CD14-positive monocyte (primary cell): ENCODE measurements around the gene DERL3. TPM values are rescaled to one million over a fixed set of nuclear protein-coding genes. Genes with fewer than 3 reads are reported as not detected.

Experiments used
- DNase-seq, 3 donors: peaks; one replicate each; pipeline ENCODE4 v3.0.0-alpha.2; 2011 to 2022
- H2AFZ ChIP-seq: 2 replicates; pipeline ENCODE4 v1.6.0; 2012; ENCODE audit warnings: mild to moderate bottlenecking, low read depth, low read length, inconsistent platforms; ENCODE audit not compliant: insufficient read depth, poor library complexity, severe bottlenecking
- H3K27ac ChIP-seq, 2 donors: 1 replicate in 1 of 2; 2 replicates in 1 of 2; pipeline ENCODE4 v1.5.1; 2012 to 2013; ENCODE audit warnings: low read length in 2 of 2, control low read depth in 1 of 2, inconsistent platforms in 1 of 2, low read depth in 1 of 2, mild to moderate bottlenecking in 1 of 2
- H3K27me3 ChIP-seq, 2 donors: one replicate each; pipeline versions ENCODE4 v1.6.0 to v1.6.1; 2011 to 2013; ENCODE audit warnings: low read length in 2 of 2; ENCODE audit not compliant: control insufficient read depth in 2 of 2, insufficient read depth in 2 of 2
- H3K36me3 ChIP-seq, 2 donors: replicated peaks in 1 of 2; 1 replicate in 1 of 2; 2 replicates in 1 of 2; pipeline versions ENCODE4 v1.5.1 to v1.6.1; 2012 to 2013; ENCODE audit warnings: low read length in 2 of 2, control low read depth in 1 of 2, inconsistent platforms in 1 of 2, mild to moderate bottlenecking in 1 of 2; ENCODE audit not compliant: insufficient read depth in 2 of 2, control insufficient read depth in 1 of 2
- H3K4me1 ChIP-seq, 2 donors: 1 replicate in 1 of 2; 2 replicates in 1 of 2; pipeline versions ENCODE4 v1.5.1 to v1.6.1; 2012 to 2013; ENCODE audit warnings: low read length in 2 of 2, control low read depth in 1 of 2, inconsistent platforms in 1 of 2, mild to moderate bottlenecking in 1 of 2, moderate library complexity in 1 of 2; ENCODE audit not compliant: insufficient read depth in 2 of 2, control insufficient read depth in 1 of 2
- H3K4me2 ChIP-seq: replicated peaks from 2 replicates; pipeline ENCODE3; 2012; ENCODE audit warnings: low read length, moderate library complexity, mild to moderate bottlenecking; ENCODE audit not compliant: poor library complexity, severe bottlenecking; ENCODE audit errors: extremely low read depth
- H3K4me3 ChIP-seq, 3 experiments: fragments of 200-600 bp in 1 of 3; sonication (generic) in 1 of 3; replicated peaks in 1 of 3; 1 replicate in 2 of 3; 2 replicates in 1 of 3; pipeline ENCODE4 v1.5.1; 2011 to 2013; ENCODE audit warnings: low read length in 3 of 3, mild to moderate bottlenecking in 3 of 3, control low read depth in 2 of 3, low read depth in 2 of 3, inconsistent platforms in 1 of 3, moderate library complexity in 1 of 3
- H3K79me2 ChIP-seq: 2 replicates; pipeline ENCODE4 v1.6.0; 2012; ENCODE audit warnings: mild to moderate bottlenecking, control low read depth, inconsistent platforms, low read length, moderate library complexity; ENCODE audit not compliant: insufficient read depth
- H3K9ac ChIP-seq: 2 replicates; pipeline ENCODE4 v1.6.0; 2017; ENCODE audit warnings: low read length, mild to moderate bottlenecking; ENCODE audit not compliant: insufficient read depth, poor library complexity, severe bottlenecking
- H3K9me3 ChIP-seq, 2 donors: replicated peaks in 1 of 2; 1 replicate in 1 of 2; 2 replicates in 1 of 2; pipeline versions ENCODE4 v1.5.1 to v1.6.1; 2012 to 2013; ENCODE audit warnings: low read length in 2 of 2, control low read depth in 1 of 2; ENCODE audit not compliant: control insufficient read depth in 1 of 2, insufficient read depth in 1 of 2
- H4K20me1 ChIP-seq: 2 replicates; pipeline ENCODE4 v1.6.0; 2012; ENCODE audit warnings: mild to moderate bottlenecking, low read length, control low read depth, moderate library complexity; ENCODE audit not compliant: insufficient read depth
- H3K27ac Mint-ChIP-seq, 7 donors: one replicate each; pipeline ENCODE4 v1.8.0; 2020; ENCODE audit warnings: mild to moderate bottlenecking in 7 of 7, mixed read lengths in 7 of 7, moderate library complexity in 6 of 7, inconsistent platforms in 2 of 7
- H3K27me3 Mint-ChIP-seq, 3 donors: one replicate each; pipeline ENCODE4 v1.8.0; 2021 to 2022; ENCODE audit warnings: low read depth in 3 of 3, mild to moderate bottlenecking in 3 of 3, mixed read lengths in 3 of 3, moderate library complexity in 3 of 3, inconsistent platforms in 1 of 3
- H3K36me3 Mint-ChIP-seq, 2 donors: one replicate each; pipeline ENCODE4 v1.8.0; 2020; ENCODE audit warnings: mixed read lengths in 2 of 2, inconsistent platforms in 1 of 2, mild to moderate bottlenecking in 1 of 2
- H3K4me1 Mint-ChIP-seq: one replicate; pipeline ENCODE4 v1.8.0; 2020; ENCODE audit warnings: mild to moderate bottlenecking, mixed read lengths
- H3K4me3 Mint-ChIP-seq, 2 donors: one replicate each; pipeline ENCODE4 v1.8.0; 2020; ENCODE audit warnings: mild to moderate bottlenecking in 2 of 2, mixed read lengths in 2 of 2, moderate library complexity in 1 of 2
- H3K9me3 Mint-ChIP-seq, 7 donors: one replicate each; pipeline ENCODE4 v1.8.0; 2020 to 2022; ENCODE audit warnings: mixed read lengths in 7 of 7, mild to moderate bottlenecking in 6 of 7, moderate library complexity in 6 of 7, inconsistent platforms in 2 of 7
- CTCF ChIP-seq: fragments of 200-600 bp; IDR thresholded peaks from one replicate; pipeline ENCODE4 v1.8.0; 2022; ENCODE audit warnings: antibody characterized with exemption, mild to moderate bottlenecking
- WGBS: methylation state at CpG from one replicate; pipeline ENCODE4 v1.1.5; 2013; ENCODE audit warnings: missing lambda C conversion rate; ENCODE audit not compliant: insufficient coverage; 5-methylcytosine and 5-hydroxymethylcytosine counted together
- intact Hi-C, 2 donors: fragments of 100-400 bp; cut with micrococcal nuclease; formaldehyde crosslinking; loops; one replicate each; pipeline versions ENCODE4 v1.15.0 to v1.15.1; 2023
- polyA plus RNA-seq, 3 donors: library from polyadenylated mRNA; depleted of rRNA in 1 of 3; unstranded in 2 of 3; stranded (reverse) in 1 of 3; fragments of 300-500 nt in 2 of 3; fragments of >200 nt in 1 of 3; fragmentation: Illumina TruSeq in 2 of 3; gene quantifications; 1 replicate in 2 of 3; 2 replicates in 1 of 3; pipeline ENCODE4 v1.2.3, GENCODE V29; 2012 to 2021

Gene DERL3
- polyA plus RNA-seq, 3 donors: 0.23 to 0.64 (median 0.28) TPM

- H3K27me3 ChIP-seq: no peaks in the 10 kb centered on the region
- H3K4me2 ChIP-seq: no peak overlapping the region
- no peak overlapping the region for H3K27ac Mint-ChIP-seq
- H3K9ac ChIP-seq: no peak overlapping the region
- no peaks in the 10 kb centered on the region for H4K20me1 ChIP-seq
- H3K79me2 ChIP-seq: no peaks in the 10 kb centered on the region
- H3K27ac ChIP-seq: no peak overlapping the region
- no peak overlapping the region for H3K4me3 Mint-ChIP-seq
- TF ChIP-seq CTCF: no peak
- no peaks in the 10 kb centered on the region for H3K9me3 ChIP-seq
- intact Hi-C loops: no loop called here
- H3K9me3 Mint-ChIP-seq: no peaks in the 10 kb centered on the region
- H3K36me3 ChIP-seq: no peaks in the 10 kb centered on the region
- no peak overlapping the region for H2AFZ ChIP-seq
- peaks cover 16 to 18% of the 10 kb centered on the region in 2 donors for H3K4me1 ChIP-seq
- H3K27me3 Mint-ChIP-seq: peaks cover 0 to 5% (median 2%) of the 10 kb centered on the region in 3 donors
- peaks cover 16% of the 10 kb centered on the region for H3K4me1 Mint-ChIP-seq
- no peak for DNase-seq
- WGBS: no CpG with 5 or more reads among the region's 4 CpGs
- H3K4me3 ChIP-seq: no peak overlapping the region
- H3K36me3 Mint-ChIP-seq: no peaks in the 10 kb centered on the region
Observed at GRCh38 chr22:23859201-23859600, 20.4 kb upstream of the DERL3 start.

- Histone ChIP-seq H3K4me3 (peak overlapping the region in 2 of 3 experiments; percentile 60 to 89), H3K4me2 (peak overlapping the region; percentile 100), H3K27ac (no peak overlapping the region), H3K9ac (peak overlapping the region; percentile 77), H3K4me1 (peaks cover 16 to 18% of the 10 kb centered on the region in 2 donors), H2AFZ (peak overlapping the region; percentile 99), H3K36me3 (no peaks in the 10 kb centered on the region), H3K9me3 (no peaks in the 10 kb centered on the region), H3K27me3 (no peaks in the 10 kb centered on the region), H4K20me1 (no peaks in the 10 kb centered on the region), H3K79me2 (no peaks in the 10 kb centered on the region)
- peaks cover 0 to 5% (median 2%) of the 10 kb centered on the region in 3 donors for H3K27me3 Mint-ChIP-seq
- H3K36me3 Mint-ChIP-seq: no peaks in the 10 kb centered on the region
- no peak for DNase-seq
- peak overlapping the region; percentile 90 to 97 for H3K4me3 Mint-ChIP-seq
- H3K9me3 Mint-ChIP-seq: no peaks in the 10 kb centered on the region
- TF ChIP-seq CTCF: no peak
- intact Hi-C loops: no loop called here
- H3K27ac Mint-ChIP-seq: peak overlapping the region in 5 of 7 donors; percentile 25 to 89 (median 58)
- H3K4me1 Mint-ChIP-seq: peaks cover 16% of the 10 kb centered on the region
- WGBS: no CpG with 5 or more reads among the region's 7 CpGs
Observed at GRCh38 chr22:23858484-23858815, 19.6 kb upstream of the DERL3 start.
